Esophagus muscularis mucosa (tissue), 4 donors: Measurements from ENCODE around the gene ZSWIM4.

Source experiments
- EP300 ChIP-seq: sonication (generic); formaldehyde crosslinking; IDR thresholded peaks from one replicate; pipeline ENCODE4 v1.6.1; 2017; ENCODE audit warnings: antibody characterized with exemption
- POLR2A ChIP-seq: fragments of 450-650 bp; IDR thresholded peaks from one replicate; pipeline ENCODE4 v1.6.1; 2017; ENCODE audit warnings: antibody characterized with exemption, moderate library complexity, mild to moderate bottlenecking, low read depth
- POLR2AphosphoS5 ChIP-seq, 2 donors: sonication (generic); formaldehyde crosslinking; IDR thresholded peaks; one replicate each; pipeline ENCODE4 v1.6.1; 2017; ENCODE audit warnings: antibody characterized with exemption in 2 of 2
- TF ChIP-seq, protein P1 (sequence below), 3 experiments: fragments of 200-600 bp in 2 of 3; fragments of 450-650 bp in 1 of 3; sonication (generic) in 2 of 3; IDR thresholded peaks; one replicate each; pipeline ENCODE4 v1.5.1; 2017 to 2019; ENCODE audit warnings: antibody characterized with exemption in 3 of 3, mild to moderate bottlenecking in 2 of 3, moderate library complexity in 1 of 3

DNA sequence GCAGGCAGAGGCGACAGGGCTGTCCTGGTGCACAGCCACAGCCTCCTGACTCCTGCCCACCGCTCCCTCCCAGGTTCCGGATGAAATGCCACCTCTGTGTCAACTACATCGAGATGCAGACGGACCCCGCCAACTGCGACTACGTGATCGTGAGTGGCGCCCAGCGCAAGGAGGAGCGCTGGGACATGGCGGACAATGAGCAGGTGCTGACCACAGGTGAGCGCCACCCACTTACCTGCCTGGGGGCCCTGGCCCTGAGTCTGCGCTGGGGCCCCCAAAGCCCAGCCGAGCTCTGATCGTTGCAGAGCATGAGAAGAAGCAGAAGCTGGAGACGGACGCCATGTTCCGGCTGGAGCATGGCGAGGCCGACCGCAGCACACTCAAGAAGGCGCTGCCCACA, 36.4 kb upstream of the ZSWIM4 start:
- TF ChIP-seq POLR2A (no peak), POLR2AphosphoS5 (IDR thresholded peaks at IDR 0.05) (no peak), EP300 (no peak)
- TF ChIP-seq, protein P1, sequence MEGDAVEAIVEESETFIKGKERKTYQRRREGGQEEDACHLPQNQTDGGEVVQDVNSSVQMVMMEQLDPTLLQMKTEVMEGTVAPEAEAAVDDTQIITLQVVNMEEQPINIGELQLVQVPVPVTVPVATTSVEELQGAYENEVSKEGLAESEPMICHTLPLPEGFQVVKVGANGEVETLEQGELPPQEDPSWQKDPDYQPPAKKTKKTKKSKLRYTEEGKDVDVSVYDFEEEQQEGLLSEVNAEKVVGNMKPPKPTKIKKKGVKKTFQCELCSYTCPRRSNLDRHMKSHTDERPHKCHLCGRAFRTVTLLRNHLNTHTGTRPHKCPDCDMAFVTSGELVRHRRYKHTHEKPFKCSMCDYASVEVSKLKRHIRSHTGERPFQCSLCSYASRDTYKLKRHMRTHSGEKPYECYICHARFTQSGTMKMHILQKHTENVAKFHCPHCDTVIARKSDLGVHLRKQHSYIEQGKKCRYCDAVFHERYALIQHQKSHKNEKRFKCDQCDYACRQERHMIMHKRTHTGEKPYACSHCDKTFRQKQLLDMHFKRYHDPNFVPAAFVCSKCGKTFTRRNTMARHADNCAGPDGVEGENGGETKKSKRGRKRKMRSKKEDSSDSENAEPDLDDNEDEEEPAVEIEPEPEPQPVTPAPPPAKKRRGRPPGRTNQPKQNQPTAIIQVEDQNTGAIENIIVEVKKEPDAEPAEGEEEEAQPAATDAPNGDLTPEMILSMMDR (IDR thresholded peaks at IDR 0.05), result no peak
